SK-N-SH (cell line): Measurements from ENCODE around the gene NRARP. TPM values are rescaled to one million over a fixed set of nuclear protein-coding genes. Genes with fewer than 3 reads are reported as not detected.

ENCODE experiments used
- CTCF ChIA-PET: fragments of 300-600, 350-600 bp; formaldehyde crosslinking; extraction: SDS; loops from one replicate; lab custom pipeline; 2021; lab: Yijun Ruan, JAX
- POLR2A ChIA-PET: fragments of 350-600 bp; sonication (Branson Sonifier 250); formaldehyde crosslinking; extraction: SDS; loops from one replicate; lab custom pipeline; 2020; ENCODE audit warnings: antibody characterized with exemption, inconsistent platforms; lab: Yijun Ruan, JAX
- DNase-seq: peaks from one replicate; pipeline ENCODE4 v3.0.0; 2012
- H2AFZ ChIP-seq: fragments of 200-600 bp; sonication (generic); 2 replicates; pipeline ENCODE4 v1.8.1; 2016; ENCODE audit warnings: antibody characterized with exemption, mild to moderate bottlenecking, low read depth
- H3F3A ChIP-seq: fragments of 200-600 bp; sonication (generic); replicated peaks from 2 replicates; pipeline ENCODE3; 2016; ENCODE audit warnings: antibody characterized with exemption, mild to moderate bottlenecking; ENCODE audit not compliant: insufficient read depth
- H3K27ac ChIP-seq, 2 experiments: fragments of 200-500 bp in 1 of 2; fragments of 200-600 bp in 1 of 2; sonication (Bioruptor generic) in 1 of 2; sonication (generic), shearing (Covaris generic) in 1 of 2; 2 replicates each; pipeline versions ENCODE4 v1.5.1 to v1.6.1; 2014 to 2016; ENCODE audit warnings: low read depth in 2 of 2, inconsistent platforms in 1 of 2, low read length in 1 of 2, mild to moderate bottlenecking in 1 of 2, mixed read lengths in 1 of 2
- H3K27me3 ChIP-seq: fragments of 200-600 bp; sonication (generic), shearing (Covaris generic); 2 replicates; pipeline ENCODE4 v1.6.1; 2016; ENCODE audit warnings: mixed run types; ENCODE audit not compliant: insufficient read depth
- H3K36me3 ChIP-seq, 2 experiments: fragments of 200-500 bp in 1 of 2; fragments of 200-600 bp in 1 of 2; sonication (Bioruptor generic) in 1 of 2; sonication (generic) in 1 of 2; replicated peaks in 1 of 2; 2 replicates each; pipeline versions ENCODE3 to v1.5.1; 2014 to 2016; ENCODE audit warnings: low read length in 1 of 2, mild to moderate bottlenecking in 1 of 2; ENCODE audit not compliant: insufficient read depth in 2 of 2, control insufficient read depth in 1 of 2
- H3K4me1 ChIP-seq, 2 experiments: fragments of 200-500 bp in 1 of 2; fragments of 200-600 bp in 1 of 2; sonication (Bioruptor generic) in 1 of 2; sonication (generic), shearing (Covaris generic) in 1 of 2; 2 replicates each; pipeline versions ENCODE4 v1.5.1 to v1.6.1; 2014 to 2016; ENCODE audit warnings: low read depth in 1 of 2, low read length in 1 of 2, mixed run types in 1 of 2; ENCODE audit not compliant: insufficient read depth in 2 of 2, control insufficient read depth in 1 of 2
- H3K4me2 ChIP-seq: fragments of 200-600 bp; sonication (generic), shearing (Covaris generic); 2 replicates; pipeline ENCODE4 v1.6.1; 2017; ENCODE audit warnings: mixed run types
- H3K4me3 ChIP-seq, 2 experiments: fragments of 200-500 bp in 1 of 2; fragments of 200-600 bp in 1 of 2; sonication (Bioruptor generic) in 1 of 2; sonication (generic), shearing (Covaris generic) in 1 of 2; 2 replicates each; pipeline versions ENCODE4 v1.5.1 to v1.8.1; 2014 to 2016; ENCODE audit warnings: low read depth in 2 of 2, inconsistent platforms in 1 of 2, low read length in 1 of 2, mild to moderate bottlenecking in 1 of 2, mixed read lengths in 1 of 2, moderate library complexity in 1 of 2
- H3K79me2 ChIP-seq: fragments of 200-600 bp; sonication (generic); 2 replicates; pipeline ENCODE4 v1.8.1; 2017; ENCODE audit warnings: mild to moderate bottlenecking; ENCODE audit not compliant: insufficient read depth
- H3K9ac ChIP-seq: fragments of 200-600 bp; sonication (generic); 2 replicates; pipeline ENCODE4 v1.6.1; 2017; ENCODE audit warnings: mixed run types
- H3K9me2 ChIP-seq: fragments of 200-600 bp; sonication (generic); 2 replicates; pipeline ENCODE4 v1.6.1; 2017; ENCODE audit warnings: mixed run types
- H3K9me3 ChIP-seq: fragments of 200-600 bp; sonication (generic); 2 replicates; pipeline ENCODE4 v1.6.1; 2017; ENCODE audit warnings: mixed run types, mild to moderate bottlenecking, moderate library complexity
- H4K20me1 ChIP-seq: fragments of 200-600 bp; sonication (generic); 2 replicates; pipeline ENCODE4 v1.6.1; 2017; ENCODE audit warnings: mild to moderate bottlenecking, mixed run types; ENCODE audit not compliant: insufficient read depth
- ELF1 ChIP-seq: IDR thresholded peaks from 2 replicates; pipeline ENCODE4 v1.4.0; 2012
- EP300 ChIP-seq, 2 experiments: IDR thresholded peaks; 2 replicates each; pipeline versions ENCODE4 v1.4.0 to v1.6.1; 2012; ENCODE audit warnings: borderline replicate concordance in 1 of 2, low read depth in 1 of 2, low read length in 1 of 2
- EZH2phosphoT487 ChIP-seq: fragments of 200-600 bp; sonication (generic); IDR thresholded peaks from 2 replicates; pipeline ENCODE4 v1.6.1; 2017; ENCODE audit warnings: low read depth, mixed run types, mild to moderate bottlenecking, antibody characterized with exemption, moderate library complexity, borderline replicate concordance
- FOXJ3 ChIP-seq: sonication (generic); formaldehyde crosslinking; IDR thresholded peaks from 2 replicates; pipeline ENCODE4 v1.5.1; 2020; ENCODE audit warnings: mild to moderate bottlenecking, missing genetic modification reagents
- FOXM1 ChIP-seq: IDR thresholded peaks from 2 replicates; pipeline ENCODE4 v1.4.0; 2012; ENCODE audit warnings: low read depth, mild to moderate bottlenecking
- RFX5 ChIP-seq: IDR thresholded peaks from 2 replicates; pipeline ENCODE4 v1.6.1; 2012; ENCODE audit warnings: mild to moderate bottlenecking, improper control_type of control experiment, low read length
- RXRA ChIP-seq: IDR thresholded peaks from 2 replicates; pipeline ENCODE4 v1.4.0; 2012; ENCODE audit warnings: low read depth, mild to moderate bottlenecking, borderline replicate concordance
- TCF12 ChIP-seq: IDR thresholded peaks from 2 replicates; pipeline ENCODE4 v1.4.0; 2012
- TEAD4 ChIP-seq: IDR thresholded peaks from 2 replicates; pipeline ENCODE4 v1.4.0; 2012; ENCODE audit warnings: mild to moderate bottlenecking, borderline replicate concordance; ENCODE audit not compliant: insufficient read depth
- YY1 ChIP-seq: IDR thresholded peaks from 2 replicates; pipeline ENCODE4 v1.4.0; 2012; ENCODE audit warnings: low read depth, mild to moderate bottlenecking
- WGBS: methylation state at CpG from one replicate; pipeline ENCODE4 v1.1.6; 2017; ENCODE audit warnings: low lambda C conversion rate; 5-methylcytosine and 5-hydroxymethylcytosine counted together
- polyA plus RNA-seq, 3 experiments: library from polyadenylated mRNA; depleted of rRNA; stranded (reverse); fragments of >200 nt; gene quantifications; 2 replicates each; pipeline ENCODE4 v1.2.3, GENCODE V29; 2012
- TF ChIP-seq, protein P1 (sequence below): IDR thresholded peaks from 2 replicates; pipeline ENCODE4; 2012
- TF ChIP-seq, protein P2 (sequence below): fragments of 200-600 bp; sonication (generic); IDR thresholded peaks from 2 replicates; pipeline ENCODE4 v1.6.1; 2017; ENCODE audit warnings: antibody characterized with exemption, mild to moderate bottlenecking, moderate library complexity
- TF ChIP-seq, protein P3 (sequence below): IDR thresholded peaks from 2 replicates; pipeline ENCODE4 v1.4.0; 2012; ENCODE audit warnings: low read depth, borderline replicate concordance

Gene NRARP
- polyA plus RNA-seq, 1 of the 3 experiments (the other 2 are of a cell fraction): 3.9 TPM

DNA sequence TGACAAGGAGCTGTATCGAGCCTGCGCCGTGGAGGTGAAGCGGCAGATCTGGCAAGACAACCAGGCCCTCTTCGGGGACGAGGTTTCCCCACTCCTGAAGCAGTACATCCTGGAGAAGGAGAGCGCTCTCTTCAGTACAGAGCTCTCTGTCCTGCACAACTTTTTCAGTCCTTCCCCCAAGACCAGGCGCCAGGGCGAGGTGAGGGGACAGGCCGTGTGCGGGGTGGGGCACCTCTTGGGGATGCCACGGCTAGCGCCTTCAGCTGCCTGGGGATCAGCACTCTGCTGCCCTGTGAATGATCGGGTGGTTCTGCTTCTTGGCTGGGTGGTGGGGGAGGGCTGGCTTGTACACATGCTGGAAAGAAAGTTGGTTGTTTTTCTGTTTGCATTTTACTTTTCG is 45.2 kb downstream of the NRARP start:
- POLR2A ChIA-PET: interaction anchor here (1.3 to 6.6 kb wide), 2 partner anchors 16 to 20 kb away, joined by 3 to 83 read pairs; partner anchors contain the start of gene TUBB4B
- no peak overlapping the region; a peak in 1 of 4 replicates for H3K4me3 ChIP-seq
- H3K79me2 ChIP-seq: peaks cover 47% of the 10 kb centered on the region
- no peak overlapping the region for H3K9ac ChIP-seq
- TF ChIP-seq RFX5 (no peak), FOXM1 (no peak), EP300 (IDR thresholded peaks at IDR 0.05; ENCODE audit: borderline replicate concordance in 1 of 2, low read depth in 1 of 2, low read length in 1 of 2) (no peak), ELF1 (no peak), RXRA (no peak), YY1 (no peak), FOXJ3 (CRISPR knock-in tag) (no peak), TCF12 (no peak), TEAD4 (no peak), EZH2phosphoT487 (no peak)
- TF ChIP-seq, protein P1, sequence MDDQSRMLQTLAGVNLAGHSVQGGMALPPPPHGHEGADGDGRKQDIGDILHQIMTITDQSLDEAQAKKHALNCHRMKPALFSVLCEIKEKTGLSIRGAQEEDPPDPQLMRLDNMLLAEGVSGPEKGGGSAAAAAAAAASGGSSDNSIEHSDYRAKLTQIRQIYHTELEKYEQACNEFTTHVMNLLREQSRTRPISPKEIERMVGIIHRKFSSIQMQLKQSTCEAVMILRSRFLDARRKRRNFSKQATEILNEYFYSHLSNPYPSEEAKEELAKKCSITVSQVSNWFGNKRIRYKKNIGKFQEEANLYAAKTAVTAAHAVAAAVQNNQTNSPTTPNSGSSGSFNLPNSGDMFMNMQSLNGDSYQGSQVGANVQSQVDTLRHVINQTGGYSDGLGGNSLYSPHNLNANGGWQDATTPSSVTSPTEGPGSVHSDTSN: no peak
- TF ChIP-seq, protein P2, sequence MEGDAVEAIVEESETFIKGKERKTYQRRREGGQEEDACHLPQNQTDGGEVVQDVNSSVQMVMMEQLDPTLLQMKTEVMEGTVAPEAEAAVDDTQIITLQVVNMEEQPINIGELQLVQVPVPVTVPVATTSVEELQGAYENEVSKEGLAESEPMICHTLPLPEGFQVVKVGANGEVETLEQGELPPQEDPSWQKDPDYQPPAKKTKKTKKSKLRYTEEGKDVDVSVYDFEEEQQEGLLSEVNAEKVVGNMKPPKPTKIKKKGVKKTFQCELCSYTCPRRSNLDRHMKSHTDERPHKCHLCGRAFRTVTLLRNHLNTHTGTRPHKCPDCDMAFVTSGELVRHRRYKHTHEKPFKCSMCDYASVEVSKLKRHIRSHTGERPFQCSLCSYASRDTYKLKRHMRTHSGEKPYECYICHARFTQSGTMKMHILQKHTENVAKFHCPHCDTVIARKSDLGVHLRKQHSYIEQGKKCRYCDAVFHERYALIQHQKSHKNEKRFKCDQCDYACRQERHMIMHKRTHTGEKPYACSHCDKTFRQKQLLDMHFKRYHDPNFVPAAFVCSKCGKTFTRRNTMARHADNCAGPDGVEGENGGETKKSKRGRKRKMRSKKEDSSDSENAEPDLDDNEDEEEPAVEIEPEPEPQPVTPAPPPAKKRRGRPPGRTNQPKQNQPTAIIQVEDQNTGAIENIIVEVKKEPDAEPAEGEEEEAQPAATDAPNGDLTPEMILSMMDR: no peak
- TF ChIP-seq, protein P3, sequence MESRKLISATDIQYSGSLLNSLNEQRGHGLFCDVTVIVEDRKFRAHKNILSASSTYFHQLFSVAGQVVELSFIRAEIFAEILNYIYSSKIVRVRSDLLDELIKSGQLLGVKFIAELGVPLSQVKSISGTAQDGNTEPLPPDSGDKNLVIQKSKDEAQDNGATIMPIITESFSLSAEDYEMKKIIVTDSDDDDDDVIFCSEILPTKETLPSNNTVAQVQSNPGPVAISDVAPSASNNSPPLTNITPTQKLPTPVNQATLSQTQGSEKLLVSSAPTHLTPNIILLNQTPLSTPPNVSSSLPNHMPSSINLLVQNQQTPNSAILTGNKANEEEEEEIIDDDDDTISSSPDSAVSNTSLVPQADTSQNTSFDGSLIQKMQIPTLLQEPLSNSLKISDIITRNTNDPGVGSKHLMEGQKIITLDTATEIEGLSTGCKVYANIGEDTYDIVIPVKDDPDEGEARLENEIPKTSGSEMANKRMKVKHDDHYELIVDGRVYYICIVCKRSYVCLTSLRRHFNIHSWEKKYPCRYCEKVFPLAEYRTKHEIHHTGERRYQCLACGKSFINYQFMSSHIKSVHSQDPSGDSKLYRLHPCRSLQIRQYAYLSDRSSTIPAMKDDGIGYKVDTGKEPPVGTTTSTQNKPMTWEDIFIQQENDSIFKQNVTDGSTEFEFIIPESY: no peak
- DNase-seq: no peak
- H4K20me1 ChIP-seq: peaks cover 12% of the 10 kb centered on the region; the same call in 1 of the 2 replicates
- no peaks in the 10 kb centered on the region for H3K9me3 ChIP-seq
- no peak overlapping the region for H2AFZ ChIP-seq
- H3K36me3 ChIP-seq: peaks cover 10 to 15% of the 10 kb centered on the region in 2 experiments
- H3K4me1 ChIP-seq: peaks cover 0 to 21% of the 10 kb centered on the region in 2 experiments; a peak in 1 of 4 replicates
- no peak overlapping the region; a peak in 1 of 4 replicates for H3K27ac ChIP-seq
- peak overlapping the region; percentile 95 for H3K4me2 ChIP-seq
- WGBS: 88% methylated on average over 9 of the region's 15 CpGs
- CTCF ChIA-PET: interaction anchor here (1.7 to 4.6 kb wide), 2 partner anchors 19 to 30 kb away, joined by 4 to 33 read pairs; no protein-coding TSS in a partner anchor
- no peaks in the 10 kb centered on the region for H3F3A ChIP-seq
- no peaks in the 10 kb centered on the region for H3K9me2 ChIP-seq
- no peaks in the 10 kb centered on the region for H3K27me3 ChIP-seq
